Peyer's patch (tissue), 4 donors: ENCODE results near the gene CACNA2D2.

ENCODE experiments used
- CTCF ChIP-seq, 6 experiments: fragments of 450-650 bp in 4 of 6; fragments of 200-600 bp in 2 of 6; sonication (generic) in 1 of 6; IDR thresholded peaks; one replicate each; pipeline ENCODE4 v1.5.1; 2017 to 2019; ENCODE audit warnings: antibody characterized with exemption in 6 of 6, mild to moderate bottlenecking in 3 of 6, moderate library complexity in 1 of 6
- POLR2A ChIP-seq, 2 donors: fragments of 450-650 bp; IDR thresholded peaks; one replicate each; pipeline ENCODE4 v1.5.1; 2017; ENCODE audit warnings: antibody characterized with exemption in 2 of 2, mild to moderate bottlenecking in 2 of 2, moderate library complexity in 2 of 2

DNA sequence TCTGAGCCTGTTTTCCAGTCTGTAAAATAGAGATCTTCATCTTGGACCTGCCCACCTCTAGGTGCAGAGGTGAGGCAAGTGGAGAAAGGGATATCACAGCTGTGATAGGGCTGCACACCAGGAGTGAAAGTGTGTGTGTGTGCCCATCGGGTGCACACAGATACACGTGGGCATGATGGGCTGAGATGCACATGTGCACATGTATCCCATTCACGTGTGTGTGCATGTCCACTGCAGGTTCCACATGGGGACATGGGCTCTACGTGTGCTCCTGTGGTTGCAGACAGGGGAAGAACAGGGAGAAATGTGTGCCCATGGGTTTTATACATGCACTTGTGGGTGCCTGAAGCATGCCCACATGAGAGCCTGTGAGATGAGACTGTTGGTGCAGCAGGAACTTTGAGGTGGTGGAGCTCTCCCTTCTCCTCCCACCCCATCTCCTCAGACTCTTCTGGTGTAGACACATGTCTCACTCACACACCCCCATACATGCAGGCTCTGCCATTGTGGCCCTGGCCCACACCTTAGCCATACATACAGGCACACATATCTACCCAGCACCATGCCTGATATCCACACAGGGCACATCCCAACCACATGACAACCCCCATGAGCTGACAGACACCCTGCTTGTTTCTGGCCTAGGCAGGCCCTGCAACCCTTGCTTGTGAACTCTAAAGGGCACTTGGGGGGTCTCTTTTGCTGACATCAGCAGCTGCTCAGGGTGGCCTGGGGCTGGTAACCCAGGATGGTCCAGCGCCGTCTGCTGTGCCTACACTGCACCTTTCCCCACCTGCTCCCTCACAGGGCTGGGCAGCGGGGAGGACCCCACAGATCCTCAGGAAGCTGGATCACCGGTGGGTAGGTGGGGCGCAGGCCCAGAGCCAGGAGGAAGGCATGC is 86.4 kb downstream of the CACNA2D2 start:
- no peak for TF ChIP-seq CTCF (IDR thresholded peaks at IDR 0.05)
- TF ChIP-seq POLR2A (IDR thresholded peaks at IDR 0.05), result no peak
